ENCODE measurements around the gene GLS.
A peak's percentile ranks its signal among the peaks of the same experiment; 100 is the strongest.

The GLS gene

DNA sequence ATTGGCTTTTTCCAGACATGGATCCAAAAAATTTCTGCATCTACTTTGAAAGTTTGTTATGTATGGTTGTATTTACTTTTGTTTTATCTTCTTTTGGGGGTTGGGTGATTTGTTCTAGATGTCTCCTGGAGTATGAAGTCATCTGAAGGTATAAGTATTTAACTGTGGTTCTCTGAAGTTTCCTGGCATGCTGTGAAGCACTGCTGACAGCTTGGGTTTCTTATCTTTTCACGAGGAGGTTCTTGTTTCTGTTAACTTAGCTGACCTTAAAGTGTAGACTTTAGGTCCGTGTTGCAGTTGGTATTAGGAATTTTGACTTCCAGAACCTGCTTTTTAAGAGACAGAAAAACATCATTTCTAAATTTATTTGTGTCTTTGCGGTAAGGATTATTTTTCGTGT, 15.9 kb downstream of the GLS start (continued):
- TF ChIP-seq, protein P1, sequence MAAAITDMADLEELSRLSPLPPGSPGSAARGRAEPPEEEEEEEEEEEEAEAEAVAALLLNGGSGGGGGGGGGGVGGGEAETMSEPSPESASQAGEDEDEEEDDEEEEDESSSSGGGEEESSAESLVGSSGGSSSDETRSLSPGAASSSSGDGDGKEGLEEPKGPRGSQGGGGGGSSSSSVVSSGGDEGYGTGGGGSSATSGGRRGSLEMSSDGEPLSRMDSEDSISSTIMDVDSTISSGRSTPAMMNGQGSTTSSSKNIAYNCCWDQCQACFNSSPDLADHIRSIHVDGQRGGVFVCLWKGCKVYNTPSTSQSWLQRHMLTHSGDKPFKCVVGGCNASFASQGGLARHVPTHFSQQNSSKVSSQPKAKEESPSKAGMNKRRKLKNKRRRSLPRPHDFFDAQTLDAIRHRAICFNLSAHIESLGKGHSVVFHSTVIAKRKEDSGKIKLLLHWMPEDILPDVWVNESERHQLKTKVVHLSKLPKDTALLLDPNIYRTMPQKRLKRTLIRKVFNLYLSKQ (tag by site-specific recombination; IDR thresholded peaks at IDR 0.05; ENCODE audit: borderline replicate concordance) = no peak
- TF ChIP-seq ZNF549 (tag by site-specific recombination; IDR thresholded peaks at IDR 0.05) (no peak), ZNF48 (tag by site-specific recombination; IDR thresholded peaks at IDR 0.05) (no peak), ZNF274 (IDR thresholded peaks at IDR 0.05; ENCODE audit: low read length) (no peak), ZNF274 (tag by site-specific recombination; IDR thresholded peaks at IDR 0.05; ENCODE audit: borderline replicate concordance) (no peak), ZXDB (tag by site-specific recombination; IDR thresholded peaks at IDR 0.05) (no peak; the same call in 1 of the 2 replicates), ZFP41 (tag by site-specific recombination; IDR thresholded peaks at IDR 0.05; ENCODE audit: borderline replicate concordance) (no peak), ZNF544 (tag by site-specific recombination; IDR thresholded peaks at IDR 0.05) (no peak), TCF7L2 (IDR thresholded peaks at IDR 0.05; ENCODE audit: borderline replicate concordance, low read depth, low read length) (peak; percentile 63; the same call in 1 of the 2 replicates)

DNA sequence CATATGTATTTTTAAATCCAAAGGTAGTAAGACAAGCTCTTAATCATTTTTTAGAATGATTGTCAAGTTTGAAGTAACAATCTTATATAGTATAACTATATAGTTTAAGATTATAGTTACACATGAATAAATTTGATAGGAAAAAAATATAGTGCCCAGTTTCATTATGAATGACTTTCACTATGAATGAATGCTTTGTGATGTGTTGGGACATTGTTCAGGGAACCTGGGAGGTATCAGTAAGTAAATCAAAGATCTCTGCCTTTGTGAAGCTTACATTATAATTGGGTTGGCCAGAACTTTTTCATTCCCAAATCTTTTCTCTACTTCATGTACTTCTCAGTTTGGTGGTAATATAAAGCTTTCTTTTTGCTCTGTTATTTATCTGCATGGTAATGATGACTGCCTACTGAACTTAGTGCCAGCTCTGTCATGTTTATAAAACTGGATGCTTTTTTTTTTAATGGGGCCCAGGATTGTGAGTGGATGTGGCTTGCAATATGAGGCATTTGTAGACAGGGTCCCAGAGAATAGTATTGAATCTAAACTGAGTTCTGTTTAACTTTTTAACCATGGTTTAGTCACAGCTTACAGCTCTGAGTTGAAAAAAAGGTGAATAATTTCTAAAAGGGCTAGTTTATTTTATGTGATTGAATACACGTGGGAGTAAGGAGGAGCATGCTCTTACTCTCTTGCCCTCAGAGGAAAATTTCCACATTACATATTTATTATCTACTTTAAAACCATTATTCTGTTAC, 23.3 kb downstream of the GLS start:
- no peaks in the 10 kb centered on the region for H3K4me1 ChIP-seq (ENCODE audit: control insufficient read depth, insufficient read depth, low read length)
- TF ChIP-seq, protein P1 (tag by site-specific recombination; IDR thresholded peaks at IDR 0.05; ENCODE audit: borderline replicate concordance) = no peak
- TF ChIP-seq, protein P2, sequence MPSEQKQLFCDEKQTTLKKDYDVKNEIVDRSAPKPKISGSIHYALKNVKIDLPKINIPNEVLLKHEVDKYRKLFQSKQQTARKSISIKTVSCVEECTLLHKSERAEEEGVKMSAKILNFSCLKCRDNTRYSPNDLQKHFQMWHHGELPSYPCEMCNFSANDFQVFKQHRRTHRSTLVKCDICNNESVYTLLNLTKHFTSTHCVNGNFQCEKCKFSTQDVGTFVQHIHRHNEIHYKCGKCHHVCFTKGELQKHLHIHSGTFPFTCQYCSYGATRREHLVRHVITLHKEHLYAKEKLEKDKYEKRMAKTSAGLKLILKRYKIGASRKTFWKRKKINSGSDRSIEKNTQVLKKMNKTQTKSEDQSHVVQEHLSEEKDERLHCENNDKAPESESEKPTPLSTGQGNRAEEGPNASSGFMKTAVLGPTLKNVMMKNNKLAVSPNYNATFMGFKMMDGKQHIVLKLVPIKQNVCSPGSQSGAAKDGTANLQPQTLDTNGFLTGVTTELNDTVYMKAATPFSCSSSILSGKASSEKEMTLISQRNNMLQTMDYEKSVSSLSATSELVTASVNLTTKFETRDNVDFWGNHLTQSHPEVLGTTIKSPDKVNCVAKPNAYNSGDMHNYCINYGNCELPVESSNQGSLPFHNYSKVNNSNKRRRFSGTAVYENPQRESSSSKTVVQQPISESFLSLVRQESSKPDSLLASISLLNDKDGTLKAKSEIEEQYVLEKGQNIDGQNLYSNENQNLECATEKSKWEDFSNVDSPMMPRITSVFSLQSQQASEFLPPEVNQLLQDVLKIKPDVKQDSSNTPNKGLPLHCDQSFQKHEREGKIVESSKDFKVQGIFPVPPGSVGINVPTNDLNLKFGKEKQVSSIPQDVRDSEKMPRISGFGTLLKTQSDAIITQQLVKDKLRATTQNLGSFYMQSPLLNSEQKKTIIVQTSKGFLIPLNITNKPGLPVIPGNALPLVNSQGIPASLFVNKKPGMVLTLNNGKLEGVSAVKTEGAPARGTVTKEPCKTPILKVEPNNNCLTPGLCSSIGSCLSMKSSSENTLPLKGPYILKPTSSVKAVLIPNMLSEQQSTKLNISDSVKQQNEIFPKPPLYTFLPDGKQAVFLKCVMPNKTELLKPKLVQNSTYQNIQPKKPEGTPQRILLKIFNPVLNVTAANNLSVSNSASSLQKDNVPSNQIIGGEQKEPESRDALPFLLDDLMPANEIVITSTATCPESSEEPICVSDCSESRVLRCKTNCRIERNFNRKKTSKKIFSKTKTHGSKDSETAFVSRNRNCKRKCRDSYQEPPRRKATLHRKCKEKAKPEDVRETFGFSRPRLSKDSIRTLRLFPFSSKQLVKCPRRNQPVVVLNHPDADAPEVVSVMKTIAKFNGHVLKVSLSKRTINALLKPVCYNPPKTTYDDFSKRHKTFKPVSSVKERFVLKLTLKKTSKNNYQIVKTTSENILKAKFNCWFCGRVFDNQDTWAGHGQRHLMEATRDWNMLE (tag by site-specific recombination; conservative IDR thresholded peaks at IDR 0.05; ENCODE audit: low read depth) = no peak
- TF ChIP-seq KLF7 (tag by site-specific recombination; IDR thresholded peaks at IDR 0.05; ENCODE audit: borderline replicate concordance) = no peak
- no peak for TF ChIP-seq ZFP69B (tag by site-specific recombination; IDR thresholded peaks at IDR 0.05)
- no peak for TF ChIP-seq ZNF133 (tag by site-specific recombination; IDR thresholded peaks at IDR 0.05)
- no peak for TF ChIP-seq ZNF423 (tag by site-specific recombination; IDR thresholded peaks at IDR 0.05)
- no peak for TF ChIP-seq ZNF416 (tag by site-specific recombination; IDR thresholded peaks at IDR 0.05)
- TF ChIP-seq ZNF624 (tag by site-specific recombination; IDR thresholded peaks at IDR 0.05) = no peak
- TF ChIP-seq, protein P3, sequence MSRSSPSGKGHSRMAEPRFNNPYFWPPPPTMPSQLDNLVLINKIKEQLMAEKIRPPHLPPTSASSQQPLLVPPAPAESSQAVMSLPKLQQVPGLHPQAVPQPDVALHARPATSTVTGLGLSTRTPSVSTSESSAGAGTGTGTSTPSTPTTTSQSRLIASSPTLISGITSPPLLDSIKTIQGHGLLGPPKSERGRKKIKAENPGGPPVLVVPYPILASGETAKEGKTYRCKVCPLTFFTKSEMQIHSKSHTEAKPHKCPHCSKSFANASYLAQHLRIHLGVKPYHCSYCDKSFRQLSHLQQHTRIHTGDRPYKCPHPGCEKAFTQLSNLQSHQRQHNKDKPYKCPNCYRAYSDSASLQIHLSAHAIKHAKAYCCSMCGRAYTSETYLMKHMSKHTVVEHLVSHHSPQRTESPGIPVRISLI (tag by site-specific recombination; IDR thresholded peaks at IDR 0.05) = no peak
- TF ChIP-seq ZNF10 (tag by site-specific recombination; IDR thresholded peaks at IDR 0.05) = no peak
- TF ChIP-seq ZNF23 (tag by site-specific recombination; IDR thresholded peaks at IDR 0.05; ENCODE audit: borderline replicate concordance) = no peak
- no peak for TF ChIP-seq ZNF600 (tag by site-specific recombination; IDR thresholded peaks at IDR 0.05)
- no peak for TF ChIP-seq ZNF169 (tag by site-specific recombination; IDR thresholded peaks at IDR 0.05)
- ChIA-PET CTCF (interaction anchor here (0.6 to 0.7 kb wide), 2 partner anchors 467 to 1126 kb away, joined by 3 to 5 read pairs; no protein-coding TSS in a partner anchor), POLR2A (no interaction called here)
- H3K4me3 ChIP-seq (ENCODE audit: low read depth, low read length) = no peak overlapping the region
- H3K9me3 ChIP-seq (ENCODE audit: control insufficient read depth, insufficient read depth, low read depth, low read length) = no peaks in the 10 kb centered on the region
- H3K36me3 ChIP-seq (ENCODE audit: control insufficient read depth in 2 of 2, insufficient read depth in 1 of 2, low read length in 2 of 2) = peaks cover 20 to 61% of the 10 kb centered on the region in 2 experiments
- no peak overlapping the region for H3K27ac ChIP-seq (ENCODE audit: extremely low read depth, low read depth, low read length)

All from HEK293 (cell line).